Loucy (cell line): Measurements from ENCODE around the gene HABP2.

ENCODE experiments used
- H2AFZ ChIP-seq: fragments of 200-600 bp; sonication (generic); 2 replicates; pipeline ENCODE4 v1.6.0; 2016; ENCODE audit warnings: antibody characterized with exemption, mild to moderate bottlenecking, low read length, moderate library complexity
- H3F3A ChIP-seq: fragments of 200-600 bp; 2 replicates; pipeline ENCODE4 v1.6.0; 2016; ENCODE audit warnings: antibody characterized with exemption, low read depth, mild to moderate bottlenecking
- H3K27me3 ChIP-seq: fragments of 200-600 bp; sonication (generic); 2 replicates; pipeline ENCODE4 v1.6.1; 2014; ENCODE audit warnings: low read length, mild to moderate bottlenecking; ENCODE audit not compliant: insufficient read depth, poor library complexity, severe bottlenecking
- H3K36me3 ChIP-seq: fragments of 200-600 bp; sonication (generic); 2 replicates; pipeline ENCODE4 v1.6.1; 2016; ENCODE audit warnings: low read length; ENCODE audit not compliant: insufficient read depth
- H3K4me1 ChIP-seq: fragments of 200-600 bp; sonication (generic); 2 replicates; pipeline ENCODE4 v1.5.1; 2014; ENCODE audit warnings: low read length, mild to moderate bottlenecking; ENCODE audit not compliant: insufficient read depth, poor library complexity, severe bottlenecking
- H3K4me2 ChIP-seq: fragments of 200-600 bp; sonication (generic); 2 replicates; pipeline ENCODE4 v1.6.0; 2014; ENCODE audit warnings: antibody characterized with exemption, low read length, low read depth, mild to moderate bottlenecking; ENCODE audit not compliant: poor library complexity, severe bottlenecking
- H3K4me3 ChIP-seq: fragments of 200-600 bp; sonication (generic); 2 replicates; pipeline ENCODE4 v1.5.1; 2014; ENCODE audit warnings: low read length, mild to moderate bottlenecking, mixed read lengths; ENCODE audit not compliant: poor library complexity, severe bottlenecking
- H3K79me2 ChIP-seq: fragments of 200-600 bp; sonication (generic); 2 replicates; pipeline ENCODE4 v1.6.1; 2014; ENCODE audit warnings: low read length; ENCODE audit not compliant: insufficient read depth
- H3K9ac ChIP-seq: fragments of 200-600 bp; sonication (generic); 2 replicates; pipeline ENCODE4 v1.6.0; 2014; ENCODE audit warnings: mild to moderate bottlenecking, low read depth, low read length, moderate library complexity; ENCODE audit not compliant: poor library complexity, severe bottlenecking
- H3K9me2 ChIP-seq: fragments of 200-600 bp; sonication (generic); replicated peaks from 2 replicates; pipeline ENCODE4 v1.6.1; 2016; ENCODE audit warnings: low read depth, low read length, mixed read lengths
- H3K9me3 ChIP-seq: fragments of 200-600 bp; sonication (generic); 2 replicates; pipeline ENCODE4 v1.6.1; 2014; ENCODE audit warnings: mild to moderate bottlenecking, antibody characterized with exemption, low read length, low read depth; ENCODE audit not compliant: insufficient read depth
- H4K20me1 ChIP-seq: fragments of 200-600 bp; sonication (generic); 2 replicates; pipeline ENCODE4 v1.6.0; 2014; ENCODE audit warnings: antibody characterized with exemption, low read length, mild to moderate bottlenecking; ENCODE audit not compliant: insufficient read depth, poor library complexity, severe bottlenecking
- EZH2phosphoT487 ChIP-seq: fragments of 200-600 bp; IDR thresholded peaks from 2 replicates; pipeline ENCODE4 v1.6.1; 2018; ENCODE audit warnings: antibody characterized with exemption, mild to moderate bottlenecking, moderate library complexity, borderline replicate concordance
- TF ChIP-seq, protein P1 (sequence below): fragments of 200-600 bp; sonication (generic); conservative IDR thresholded peaks from 2 replicates; pipeline ENCODE4 v1.5.1; 2014; ENCODE audit warnings: mild to moderate bottlenecking, antibody characterized with exemption, low read length

The HABP2 gene

DNA sequence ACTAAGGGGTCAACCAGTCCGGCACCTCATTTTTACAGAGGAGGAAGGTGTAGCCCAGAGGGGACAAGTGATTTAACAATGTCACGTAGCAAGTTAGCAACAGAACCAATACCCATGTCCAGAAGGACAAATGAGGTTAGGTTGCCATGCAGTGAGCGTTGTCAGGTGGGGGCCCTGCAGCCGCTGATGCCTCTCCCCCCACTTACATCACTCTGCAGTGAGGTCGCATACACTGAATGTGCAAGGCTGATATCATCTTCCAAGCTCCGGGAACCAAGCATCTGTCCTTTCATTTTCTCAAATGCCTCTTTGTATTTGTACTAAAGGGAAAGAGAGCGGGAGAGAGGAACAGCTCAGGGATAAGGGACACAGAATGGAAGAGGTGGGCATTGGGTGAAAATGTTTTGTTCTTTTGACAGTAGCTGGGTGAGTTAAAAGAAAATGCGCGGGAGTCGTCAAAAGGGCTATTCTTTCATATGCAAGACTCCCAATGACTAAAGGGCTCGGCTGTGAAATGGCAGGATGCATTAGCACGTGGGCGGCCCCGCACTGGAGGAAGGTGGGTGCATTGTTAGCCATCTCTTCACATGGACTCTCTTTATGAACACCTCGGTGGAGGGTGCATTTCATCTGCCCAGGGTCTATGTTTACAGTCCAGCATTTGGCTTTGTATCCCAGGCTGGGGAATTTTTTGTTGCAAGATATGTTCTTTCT lies 61.3 kb downstream of the HABP2 start:
- no peaks in the 10 kb centered on the region for H3K9me3 ChIP-seq
- H3K9ac ChIP-seq: no peak overlapping the region
- no peaks in the 10 kb centered on the region for H3K79me2 ChIP-seq
- no peaks in the 10 kb centered on the region for H3F3A ChIP-seq
- H4K20me1 ChIP-seq: no peaks in the 10 kb centered on the region
- no peak overlapping the region for H3K4me3 ChIP-seq
- H3K9me2 ChIP-seq: no peaks in the 10 kb centered on the region
- H3K36me3 ChIP-seq: no peaks in the 10 kb centered on the region
- no peak overlapping the region for H2AFZ ChIP-seq
- H3K27me3 ChIP-seq: no peaks in the 10 kb centered on the region
- no peak overlapping the region for H3K4me2 ChIP-seq
- TF ChIP-seq, protein P1, sequence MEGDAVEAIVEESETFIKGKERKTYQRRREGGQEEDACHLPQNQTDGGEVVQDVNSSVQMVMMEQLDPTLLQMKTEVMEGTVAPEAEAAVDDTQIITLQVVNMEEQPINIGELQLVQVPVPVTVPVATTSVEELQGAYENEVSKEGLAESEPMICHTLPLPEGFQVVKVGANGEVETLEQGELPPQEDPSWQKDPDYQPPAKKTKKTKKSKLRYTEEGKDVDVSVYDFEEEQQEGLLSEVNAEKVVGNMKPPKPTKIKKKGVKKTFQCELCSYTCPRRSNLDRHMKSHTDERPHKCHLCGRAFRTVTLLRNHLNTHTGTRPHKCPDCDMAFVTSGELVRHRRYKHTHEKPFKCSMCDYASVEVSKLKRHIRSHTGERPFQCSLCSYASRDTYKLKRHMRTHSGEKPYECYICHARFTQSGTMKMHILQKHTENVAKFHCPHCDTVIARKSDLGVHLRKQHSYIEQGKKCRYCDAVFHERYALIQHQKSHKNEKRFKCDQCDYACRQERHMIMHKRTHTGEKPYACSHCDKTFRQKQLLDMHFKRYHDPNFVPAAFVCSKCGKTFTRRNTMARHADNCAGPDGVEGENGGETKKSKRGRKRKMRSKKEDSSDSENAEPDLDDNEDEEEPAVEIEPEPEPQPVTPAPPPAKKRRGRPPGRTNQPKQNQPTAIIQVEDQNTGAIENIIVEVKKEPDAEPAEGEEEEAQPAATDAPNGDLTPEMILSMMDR: no peak
- TF ChIP-seq EZH2phosphoT487: no peak
- no peaks in the 10 kb centered on the region for H3K4me1 ChIP-seq

DNA sequence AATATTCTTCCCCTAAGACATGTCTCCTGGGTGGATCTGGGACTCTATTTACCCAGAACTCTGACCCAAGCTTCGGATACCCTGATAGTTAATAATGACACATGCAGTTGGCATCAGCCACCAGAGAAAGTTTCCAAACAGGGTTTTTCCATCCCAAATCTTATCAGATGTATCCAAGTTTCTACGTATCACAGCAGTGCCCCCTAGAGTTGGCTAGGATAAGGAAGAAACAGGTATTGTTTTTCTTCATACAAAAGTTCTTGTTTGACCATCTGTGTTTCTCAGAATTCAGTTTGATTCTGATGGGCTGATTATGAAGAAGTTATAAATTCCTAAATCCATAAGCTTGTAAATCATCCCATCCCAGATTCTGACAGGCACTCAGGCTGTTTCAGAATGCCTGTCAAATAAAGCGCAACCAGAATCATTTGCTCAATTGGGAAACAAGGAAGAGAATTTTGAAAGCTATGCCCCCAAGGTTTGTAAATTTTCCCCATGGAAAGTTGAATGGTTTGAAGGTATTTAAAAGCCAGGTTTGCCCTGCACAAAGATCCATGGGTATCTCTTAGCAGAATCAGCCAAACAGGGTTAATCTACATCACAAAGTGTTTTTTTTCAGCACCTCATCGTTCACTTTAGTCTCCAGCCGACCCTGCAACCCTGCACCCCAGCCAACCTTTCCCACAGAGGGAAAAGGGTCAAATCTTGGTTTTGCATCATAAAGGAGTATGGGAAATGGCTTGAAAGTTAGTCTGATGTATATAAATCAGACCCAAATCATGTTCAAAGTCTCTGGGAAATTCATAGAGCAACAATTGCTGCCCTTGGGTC lies 63.6 kb downstream of the HABP2 start:
- no peaks in the 10 kb centered on the region for H3F3A ChIP-seq
- H3K27me3 ChIP-seq: no peaks in the 10 kb centered on the region
- no peaks in the 10 kb centered on the region for H3K9me3 ChIP-seq
- no peak for TF ChIP-seq EZH2phosphoT487
- TF ChIP-seq, protein P1: peak; percentile 75
- no peaks in the 10 kb centered on the region for H4K20me1 ChIP-seq
- H3K4me3 ChIP-seq: no peak overlapping the region
- H3K9ac ChIP-seq: no peak overlapping the region
- no peak overlapping the region for H3K4me2 ChIP-seq
- peaks cover 4% of the 10 kb centered on the region for H3K4me1 ChIP-seq
- H3K79me2 ChIP-seq: no peaks in the 10 kb centered on the region
- no peaks in the 10 kb centered on the region for H3K36me3 ChIP-seq
- no peaks in the 10 kb centered on the region for H3K9me2 ChIP-seq
- H2AFZ ChIP-seq: peak overlapping the region; percentile 31; the same call in 1 of the 2 replicates

DNA sequence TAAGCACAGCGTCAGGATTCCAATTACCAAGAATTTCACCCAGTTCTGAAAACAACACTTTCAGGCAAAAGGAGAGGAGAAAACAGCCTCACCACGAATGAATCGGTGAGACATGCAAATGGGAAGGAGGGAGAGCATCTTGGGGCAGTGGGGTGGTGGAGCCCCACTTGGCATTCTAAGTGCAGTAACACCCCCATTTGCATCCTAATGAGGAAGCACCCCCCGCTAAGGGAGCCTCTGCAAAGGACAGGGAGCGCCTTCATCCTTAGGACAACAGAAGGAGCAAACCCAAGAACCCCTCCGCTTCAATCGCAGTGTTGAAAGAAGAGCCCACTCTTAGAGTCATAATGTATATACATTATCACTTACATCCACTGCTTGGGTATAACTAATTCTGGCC lies 64.2 kb downstream of the HABP2 start:
- Histone ChIP-seq H3K9me2 (no peaks in the 10 kb centered on the region), H3F3A (no peaks in the 10 kb centered on the region), H3K4me3 (no peak overlapping the region), H3K79me2 (no peaks in the 10 kb centered on the region), H3K4me2 (no peak overlapping the region), H3K9me3 (no peaks in the 10 kb centered on the region), H3K9ac (no peak overlapping the region), H2AFZ (0 out of 2 replicates have a peak overlapping the region, but pooled peaks have one; percentile 31), H3K27me3 (no peaks in the 10 kb centered on the region), H3K36me3 (no peaks in the 10 kb centered on the region), H4K20me1 (no peaks in the 10 kb centered on the region), H3K4me1 (peaks cover 4% of the 10 kb centered on the region)
- TF ChIP-seq EZH2phosphoT487: no peak
- TF ChIP-seq, protein P1: no peak
